GM12891 (cell line): ENCODE data around the gene NEURL4.

Experiments
- PAX5 ChIP-seq: IDR thresholded peaks from 2 replicates; pipeline ENCODE4 v1.6.1; 2011; ENCODE audit warnings: low read length, moderate library complexity, mild to moderate bottlenecking; ENCODE audit not compliant: insufficient read depth, severe bottlenecking
- POLR2A ChIP-seq: IDR thresholded peaks from 2 replicates; pipeline ENCODE4 v1.6.1; 2011; ENCODE audit warnings: low read depth, low read length, control low read depth
- POLR2AphosphoS5 ChIP-seq: IDR thresholded peaks from 2 replicates; pipeline ENCODE4 v1.6.1; 2011; ENCODE audit warnings: low read depth, low read length, control low read depth
- POU2F2 ChIP-seq: IDR thresholded peaks from 2 replicates; pipeline ENCODE4 v1.6.1; 2011; ENCODE audit warnings: low read depth, mild to moderate bottlenecking, control low read depth, low read length, moderate library complexity
- SPI1 ChIP-seq: IDR thresholded peaks from 2 replicates; pipeline ENCODE4 v1.6.1; 2011; ENCODE audit warnings: low read depth, low read length, control low read depth
- TAF1 ChIP-seq: IDR thresholded peaks from 2 replicates; pipeline ENCODE4 v1.6.1; 2011; ENCODE audit warnings: low read depth, low read length, control low read depth

DNA sequence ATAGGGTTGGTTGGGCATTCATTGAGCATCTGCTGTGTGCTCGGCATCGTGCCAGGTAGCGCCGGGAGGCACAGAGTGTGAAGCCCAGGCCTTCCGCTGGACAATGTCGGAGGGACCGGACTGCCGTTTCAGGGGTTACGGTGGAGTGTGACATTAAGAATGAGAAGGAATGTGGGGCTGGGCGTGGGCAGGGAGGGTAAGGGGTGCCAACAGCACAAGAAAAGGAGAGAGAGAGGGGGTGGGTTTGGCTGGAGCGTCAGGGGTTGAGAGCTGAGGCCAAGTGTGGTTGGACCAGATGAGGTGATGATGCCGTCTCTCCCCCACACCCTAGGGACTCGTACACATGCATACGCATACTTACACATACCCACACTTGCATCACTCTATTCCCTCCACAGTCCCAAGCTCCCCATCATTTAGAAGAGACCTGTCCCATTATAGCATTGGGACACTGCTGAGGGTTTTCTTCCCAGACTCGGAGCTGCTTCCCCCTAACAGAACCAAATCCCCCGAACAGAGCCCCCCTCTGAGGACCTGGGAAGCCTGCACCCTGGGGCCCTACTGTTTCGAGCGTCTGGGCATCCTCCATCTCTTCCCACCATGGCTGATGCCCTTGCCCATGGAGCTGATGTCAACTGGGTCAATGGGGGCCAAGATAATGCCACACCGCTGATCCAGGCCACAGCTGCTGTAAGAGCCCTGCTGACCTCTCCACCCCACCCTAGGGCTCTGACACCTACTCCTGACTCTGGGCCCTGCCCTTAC lies 19.5 kb upstream of the NEURL4 start:
- TF ChIP-seq TAF1 (no peak), POLR2A (no peak), SPI1 (no peak), POLR2AphosphoS5 (no peak), POU2F2 (no peak), PAX5 (no peak)
